Measurements from ENCODE around the gene FAM83F.

FAM83F gene

DNA sequence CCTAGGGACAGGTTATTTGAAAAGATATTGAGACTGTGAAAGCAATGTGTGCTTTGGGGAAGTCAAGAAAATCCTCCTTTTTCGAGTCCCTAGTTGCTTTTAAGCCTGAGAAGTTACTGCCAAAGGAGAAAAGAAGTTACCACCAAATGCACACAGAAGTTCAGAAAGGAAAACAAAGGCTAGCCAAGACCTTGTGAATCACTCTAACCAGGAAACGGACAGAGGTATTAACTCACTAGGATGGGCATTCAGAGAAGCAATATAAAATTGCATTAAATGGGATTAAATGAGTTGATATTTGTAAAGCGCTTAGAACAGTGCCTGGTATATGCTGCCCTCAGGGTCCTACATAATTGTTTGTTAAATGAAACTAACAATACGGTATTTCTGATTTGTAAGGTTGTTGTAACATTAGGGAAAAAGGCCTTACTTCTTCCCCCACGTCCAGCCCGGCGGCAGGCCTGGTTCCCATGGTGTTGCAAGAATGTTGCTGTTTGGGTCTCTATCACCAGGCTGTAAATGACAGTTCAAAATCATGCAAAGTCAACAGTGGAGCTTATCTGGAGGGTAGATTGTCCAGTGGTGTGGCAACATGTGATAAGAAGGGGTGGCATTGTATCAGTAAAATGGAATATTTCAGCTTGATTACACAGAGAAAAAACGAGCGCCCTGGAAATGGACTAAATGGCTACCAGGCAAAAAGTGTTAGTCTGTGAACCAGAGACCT, 27.5 kb upstream of the FAM83F start:
- TF ChIP-seq, protein P1, sequence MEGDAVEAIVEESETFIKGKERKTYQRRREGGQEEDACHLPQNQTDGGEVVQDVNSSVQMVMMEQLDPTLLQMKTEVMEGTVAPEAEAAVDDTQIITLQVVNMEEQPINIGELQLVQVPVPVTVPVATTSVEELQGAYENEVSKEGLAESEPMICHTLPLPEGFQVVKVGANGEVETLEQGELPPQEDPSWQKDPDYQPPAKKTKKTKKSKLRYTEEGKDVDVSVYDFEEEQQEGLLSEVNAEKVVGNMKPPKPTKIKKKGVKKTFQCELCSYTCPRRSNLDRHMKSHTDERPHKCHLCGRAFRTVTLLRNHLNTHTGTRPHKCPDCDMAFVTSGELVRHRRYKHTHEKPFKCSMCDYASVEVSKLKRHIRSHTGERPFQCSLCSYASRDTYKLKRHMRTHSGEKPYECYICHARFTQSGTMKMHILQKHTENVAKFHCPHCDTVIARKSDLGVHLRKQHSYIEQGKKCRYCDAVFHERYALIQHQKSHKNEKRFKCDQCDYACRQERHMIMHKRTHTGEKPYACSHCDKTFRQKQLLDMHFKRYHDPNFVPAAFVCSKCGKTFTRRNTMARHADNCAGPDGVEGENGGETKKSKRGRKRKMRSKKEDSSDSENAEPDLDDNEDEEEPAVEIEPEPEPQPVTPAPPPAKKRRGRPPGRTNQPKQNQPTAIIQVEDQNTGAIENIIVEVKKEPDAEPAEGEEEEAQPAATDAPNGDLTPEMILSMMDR (IDR thresholded peaks at IDR 0.05; ENCODE audit: insufficient read depth, missing control alignments), result no peak
- DNase-seq (ENCODE audit: insufficient read length, low spot score) (no peak), FAIRE-seq (no peak)

DNA sequence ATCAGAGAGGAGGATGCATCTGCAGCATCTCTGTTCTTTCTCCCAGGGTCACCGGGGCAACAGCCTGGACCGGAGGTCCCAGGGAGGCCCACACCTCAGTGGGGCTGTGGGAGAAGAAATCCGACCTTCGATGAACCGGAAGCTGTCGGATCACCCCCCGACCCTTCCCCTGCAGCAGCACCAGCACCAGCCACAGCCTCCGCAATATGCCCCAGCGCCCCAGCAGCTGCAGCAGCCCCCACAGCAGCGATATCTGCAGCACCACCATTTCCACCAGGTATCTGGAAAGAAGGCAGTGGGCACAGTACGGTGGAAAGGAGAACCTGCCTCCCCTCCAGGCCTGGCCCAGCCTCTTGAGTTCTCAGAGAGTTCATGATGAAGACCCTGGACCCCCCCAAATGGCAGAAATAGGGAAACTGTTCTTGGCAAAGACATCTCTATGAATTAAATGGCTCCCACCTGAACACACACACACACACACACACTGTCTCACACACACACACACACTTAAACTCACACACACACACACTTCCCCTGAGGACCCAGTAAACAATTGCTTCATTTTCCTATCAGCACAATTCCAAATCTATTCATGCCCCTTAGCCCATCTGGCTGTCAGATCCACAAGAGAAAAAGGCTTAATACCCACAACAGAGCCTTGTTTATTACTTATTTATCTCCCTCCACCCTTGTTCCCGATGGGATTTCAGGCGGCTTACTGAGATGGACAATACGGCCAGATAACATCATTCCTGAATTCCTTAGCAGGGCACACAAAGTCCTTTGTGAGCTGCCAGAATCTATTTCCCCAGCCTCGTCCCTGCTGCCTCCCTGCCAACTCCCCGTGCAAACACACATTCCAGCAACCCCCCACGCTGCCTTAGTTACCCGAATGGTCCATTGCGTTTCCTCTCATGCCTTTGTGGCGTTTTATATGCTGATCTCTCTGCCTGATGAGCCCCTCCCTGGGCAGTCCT, 26.5 kb upstream of the FAM83F start:
- DNase-seq (ENCODE audit: insufficient read length, low spot score) (no peak), FAIRE-seq (no peak)
- TF ChIP-seq, protein P1 (IDR thresholded peaks at IDR 0.05; ENCODE audit: insufficient read depth, missing control alignments), result no peak

DNA sequence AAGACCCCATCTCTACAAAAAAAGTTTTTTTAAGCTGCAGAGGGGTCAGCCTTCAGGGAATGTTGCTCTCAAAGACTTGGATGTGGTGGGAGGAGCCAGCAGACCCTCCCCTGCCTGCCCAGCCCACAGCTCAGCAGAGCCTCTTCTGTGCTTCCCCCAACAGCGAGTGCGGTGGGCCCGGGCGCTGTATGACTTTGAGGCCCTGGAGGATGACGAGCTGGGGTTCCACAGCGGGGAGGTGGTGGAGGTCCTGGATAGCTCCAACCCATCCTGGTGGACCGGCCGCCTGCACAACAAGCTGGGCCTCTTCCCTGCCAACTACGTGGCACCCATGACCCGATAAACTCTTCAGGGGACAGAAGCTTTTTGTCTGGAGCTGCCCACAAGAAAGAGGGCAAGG, 24.0 kb upstream of the FAM83F start:
- TF ChIP-seq, protein P1 (IDR thresholded peaks at IDR 0.05; ENCODE audit: insufficient read depth, missing control alignments), result no peak
- DNase-seq (ENCODE audit: insufficient read length, low spot score) (no peak), FAIRE-seq (no peak)

DNA sequence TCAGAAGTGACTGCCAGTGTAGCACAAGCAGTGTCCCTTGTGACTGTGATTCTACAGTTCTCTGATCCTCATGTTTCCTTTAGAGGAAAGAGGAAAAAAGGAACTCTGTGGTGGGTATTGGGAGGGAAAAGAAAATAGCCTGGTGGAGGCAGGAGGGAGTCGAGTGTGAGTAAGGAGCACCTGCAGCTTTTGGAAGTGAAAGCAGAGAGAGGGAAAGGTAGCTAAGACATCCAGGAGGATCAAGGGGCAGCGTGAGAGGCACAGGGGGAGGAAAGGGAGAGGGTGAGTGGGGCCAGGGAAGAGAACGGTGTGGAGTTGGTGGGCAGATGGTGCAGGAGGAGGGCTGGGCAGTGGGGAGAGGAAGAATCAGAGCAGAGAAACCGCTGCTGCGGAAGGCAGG, 22.1 kb upstream of the FAM83F start:
- DNase-seq (ENCODE audit: insufficient read length, low spot score) (no peak), FAIRE-seq (no peak)
- TF ChIP-seq, protein P1 (IDR thresholded peaks at IDR 0.05; ENCODE audit: insufficient read depth, missing control alignments), result no peak

DNA sequence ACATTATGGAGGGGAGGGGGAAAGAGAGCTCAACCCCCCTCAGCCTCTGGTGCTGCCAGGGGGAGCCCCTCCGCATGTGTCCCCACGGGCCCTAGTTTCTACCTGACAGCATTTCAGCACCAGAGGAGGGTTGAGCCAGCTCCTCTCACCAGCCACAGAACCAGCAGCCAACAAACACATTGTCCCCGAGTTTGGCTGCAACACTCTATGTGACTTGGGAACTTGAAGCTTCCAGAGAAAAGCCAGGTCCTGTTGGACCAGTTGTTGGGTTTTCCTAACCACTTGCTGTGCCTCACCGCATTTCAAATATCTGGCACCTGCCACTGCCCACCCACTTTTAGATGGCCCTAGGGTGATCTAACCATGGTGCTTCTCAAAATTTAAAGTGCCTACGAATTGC, 21.1 kb upstream of the FAM83F start:
- DNase-seq (ENCODE audit: insufficient read length, low spot score) (no peak), FAIRE-seq (no peak)
- TF ChIP-seq, protein P1 (IDR thresholded peaks at IDR 0.05; ENCODE audit: insufficient read depth, missing control alignments), result no peak

DNA sequence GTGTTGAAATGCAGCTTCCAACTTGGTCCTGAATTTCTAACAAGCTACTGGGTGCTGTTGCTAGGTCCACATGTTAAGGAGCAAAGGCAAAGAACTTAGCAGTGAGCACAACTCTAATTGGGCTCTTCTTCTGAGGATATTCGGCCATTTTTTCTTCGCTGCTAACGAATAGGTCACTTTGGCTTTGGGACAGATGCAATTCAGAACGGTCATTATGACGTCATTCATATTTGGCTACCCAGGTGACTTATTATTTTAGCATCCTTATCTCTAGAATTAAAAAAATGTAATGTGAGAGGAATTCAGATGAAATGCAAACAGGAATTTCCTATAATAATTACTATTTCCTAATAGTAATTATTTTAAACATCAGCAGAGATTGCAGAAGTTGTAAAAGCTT, 20.7 kb upstream of the FAM83F start:
- TF ChIP-seq, protein P1 (IDR thresholded peaks at IDR 0.05; ENCODE audit: insufficient read depth, missing control alignments), result no peak
- FAIRE-seq (no peak), DNase-seq (ENCODE audit: insufficient read length, low spot score) (no peak)
